HG03558 (cell line): Measurements from ENCODE around the gene PRDM16.

ENCODE experiments used
- ATAC-seq: cut with Tn5 transposase; IDR thresholded peaks from one replicate; pipeline ENCODE4 v1.9.1; 2021; ENCODE audit warnings: moderate number of reproducible peaks; ENCODE audit not compliant: unreplicated experiment; ENCODE audit errors: extremely low read depth

The PRDM16 gene

DNA sequence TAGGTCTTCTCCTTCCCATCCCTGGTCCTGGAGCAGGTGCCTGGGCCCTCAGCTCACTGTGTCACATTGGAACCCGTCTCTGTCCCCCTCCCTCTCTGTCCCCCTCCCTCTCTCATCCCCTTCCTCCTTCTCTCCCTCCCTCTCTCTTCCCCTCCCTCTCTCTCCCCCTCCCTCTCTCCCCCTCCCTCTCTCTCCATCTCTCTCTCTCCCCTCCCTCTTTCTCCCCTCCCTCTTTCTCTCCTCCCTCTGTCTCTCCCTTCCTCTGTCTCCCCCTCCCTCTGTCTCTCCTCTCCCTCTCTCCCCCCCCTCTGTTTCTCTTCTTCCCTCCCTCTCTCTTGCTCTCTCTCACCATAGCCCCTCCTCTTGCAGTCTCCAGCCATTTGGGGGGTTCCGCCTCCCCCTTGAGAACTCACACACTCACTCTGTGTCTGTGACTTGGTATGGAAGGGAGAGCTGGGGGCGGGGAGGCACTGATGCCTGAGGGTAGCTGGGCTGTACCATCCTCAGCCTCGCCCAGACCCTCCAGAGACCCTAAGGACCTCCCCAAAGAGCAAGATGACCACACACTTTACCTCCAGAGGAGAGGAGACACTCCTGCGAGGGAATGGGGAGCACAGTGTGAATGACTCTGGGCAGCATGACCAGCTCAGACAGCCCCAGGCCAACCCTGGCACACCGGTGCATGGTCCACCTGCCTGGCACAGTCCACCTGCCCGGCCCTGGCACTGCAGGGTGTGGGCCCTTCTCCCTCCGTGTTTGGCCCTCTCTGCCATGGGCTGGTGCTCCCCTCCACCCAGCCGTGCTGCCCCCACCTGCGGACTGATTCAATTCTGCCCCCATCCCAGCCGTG is 282.7 kb downstream of the PRDM16 start:
- no peak for ATAC-seq

DNA sequence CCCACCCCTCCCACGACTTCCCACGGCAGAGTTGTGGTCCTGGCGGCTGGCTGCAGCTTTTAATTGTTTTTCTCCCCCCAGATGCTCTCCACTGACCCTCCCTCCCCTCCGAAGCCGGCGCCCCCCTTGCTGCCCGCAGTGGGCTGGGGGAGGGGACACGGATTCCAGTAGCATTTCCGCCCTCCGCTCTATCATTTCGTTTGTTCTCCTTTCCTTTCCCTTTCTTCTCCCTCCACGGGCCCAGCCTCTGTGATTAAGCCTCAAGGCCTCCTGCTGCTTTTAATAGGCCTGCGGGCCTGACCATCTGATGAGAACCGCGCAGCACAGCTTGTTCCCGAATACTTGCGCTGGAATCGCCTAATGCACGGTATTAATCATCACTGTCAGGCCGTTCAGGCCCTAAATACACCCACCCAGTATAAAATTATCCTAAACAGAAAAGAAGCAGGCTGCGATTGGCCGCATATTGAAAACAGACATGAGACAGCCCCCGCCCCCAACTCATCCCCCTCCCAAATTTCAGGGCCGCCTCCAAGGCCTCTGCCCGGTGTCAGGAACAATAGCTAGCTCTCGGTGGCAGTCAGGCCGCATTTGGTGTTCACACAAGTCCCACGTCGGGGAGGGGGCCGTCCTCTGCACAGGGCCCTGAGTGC is 283.4 kb downstream of the PRDM16 start:
- no peak for ATAC-seq

DNA sequence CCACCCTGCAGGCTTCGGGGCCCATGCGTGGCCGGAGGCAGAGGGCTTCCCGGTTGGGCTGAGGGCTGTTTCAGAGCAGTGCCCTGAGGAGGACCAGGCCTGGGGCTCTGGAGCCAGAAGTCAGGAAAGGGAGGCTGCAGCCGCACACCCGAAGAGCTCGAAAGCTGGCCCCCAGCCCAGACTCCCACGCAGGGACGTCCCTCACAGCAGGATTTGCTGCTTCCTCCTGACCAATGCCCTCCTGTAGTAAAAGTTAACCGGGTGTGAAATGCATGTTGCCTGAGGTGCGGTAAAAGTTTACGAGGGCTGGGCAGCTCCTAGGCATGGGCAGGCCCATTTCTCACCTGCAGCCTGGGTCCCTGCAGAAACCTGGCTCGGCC is 283.9 kb downstream of the PRDM16 start:
- ATAC-seq: no peak

DNA sequence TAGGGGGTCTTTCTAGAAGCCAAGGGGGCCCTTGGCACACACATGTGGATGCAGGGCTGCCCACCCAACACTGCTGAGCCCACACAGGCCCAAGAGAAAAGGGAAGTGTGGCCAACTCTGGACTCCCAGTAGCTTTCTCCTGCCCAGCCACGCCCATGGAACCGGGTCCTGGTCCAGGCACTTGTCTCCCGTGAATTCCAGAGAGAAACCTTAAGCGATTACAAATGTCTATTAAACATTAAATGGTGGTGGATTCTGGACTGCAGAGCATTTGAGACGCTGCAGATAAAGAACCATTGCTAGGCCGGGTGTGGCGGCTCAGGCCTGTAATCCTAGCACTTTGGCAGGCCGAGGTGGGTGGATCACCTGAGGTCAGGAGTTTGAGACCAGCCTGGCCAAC is 284.9 kb downstream of the PRDM16 start:
- no peak for ATAC-seq

DNA sequence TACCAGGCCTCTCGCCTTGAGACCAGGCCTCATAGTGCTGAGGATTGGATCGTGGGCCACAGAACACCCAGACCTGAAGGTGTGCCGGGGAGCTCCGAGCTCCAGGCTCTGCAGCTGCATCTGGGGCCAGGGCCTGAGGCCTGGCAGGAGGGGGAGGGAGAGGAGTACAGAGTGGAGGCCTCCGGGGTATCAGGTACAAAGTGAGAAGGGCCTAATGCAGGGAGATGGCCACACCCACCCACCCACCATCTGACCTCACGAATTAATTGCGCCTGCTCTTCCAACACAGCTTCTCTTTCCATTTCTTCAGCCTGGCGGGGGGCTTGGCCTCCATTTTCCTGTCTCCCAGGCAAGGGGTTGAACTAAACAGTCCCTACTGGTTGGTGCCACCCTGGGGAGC is 286.1 kb downstream of the PRDM16 start:
- ATAC-seq: no peak

DNA sequence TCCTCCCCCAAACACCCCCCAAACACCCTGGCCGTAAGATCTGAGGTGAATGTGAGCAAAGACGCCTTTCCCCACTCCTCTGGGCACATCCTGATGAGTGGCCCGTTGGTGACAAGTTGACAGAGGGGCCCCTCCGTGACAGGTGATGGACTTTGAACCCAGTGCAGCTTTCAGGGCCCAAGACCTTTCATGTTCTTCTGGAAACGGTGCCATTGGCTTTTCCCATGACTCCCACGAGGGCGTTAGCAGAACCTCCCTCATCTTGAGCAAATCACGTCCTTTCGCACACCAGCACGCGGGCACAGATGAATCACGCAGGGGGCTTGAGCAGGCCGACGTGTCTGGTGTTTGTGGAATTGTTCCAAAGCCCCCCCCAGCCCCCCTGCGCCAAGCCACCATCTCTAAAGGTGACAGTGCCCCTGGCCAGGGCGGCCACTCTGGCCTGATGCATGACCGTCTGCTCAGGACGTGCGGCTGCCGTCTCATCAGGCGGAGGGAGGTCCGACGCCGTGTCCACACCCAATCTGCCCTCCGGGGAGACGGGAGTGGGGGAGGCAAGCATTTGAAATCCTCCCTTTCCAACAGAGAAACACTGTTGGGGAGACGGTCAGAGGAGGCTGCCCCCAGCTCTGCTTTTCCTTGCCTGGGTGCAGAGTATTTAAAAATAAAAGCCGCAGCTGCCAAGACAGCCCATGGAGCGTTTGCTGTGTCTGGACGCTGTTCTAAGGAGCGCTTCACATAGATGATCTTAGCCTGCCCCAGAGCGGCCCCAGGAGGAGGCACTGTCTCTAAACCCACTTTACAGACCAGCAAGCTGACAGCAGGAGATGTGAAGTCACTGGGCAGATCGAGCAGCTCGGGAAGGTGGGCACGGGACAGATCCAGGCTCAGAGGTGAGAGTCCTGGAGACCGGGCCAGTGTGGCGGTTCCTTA is 287.2 kb downstream of the PRDM16 start:
- ATAC-seq: no peak

DNA sequence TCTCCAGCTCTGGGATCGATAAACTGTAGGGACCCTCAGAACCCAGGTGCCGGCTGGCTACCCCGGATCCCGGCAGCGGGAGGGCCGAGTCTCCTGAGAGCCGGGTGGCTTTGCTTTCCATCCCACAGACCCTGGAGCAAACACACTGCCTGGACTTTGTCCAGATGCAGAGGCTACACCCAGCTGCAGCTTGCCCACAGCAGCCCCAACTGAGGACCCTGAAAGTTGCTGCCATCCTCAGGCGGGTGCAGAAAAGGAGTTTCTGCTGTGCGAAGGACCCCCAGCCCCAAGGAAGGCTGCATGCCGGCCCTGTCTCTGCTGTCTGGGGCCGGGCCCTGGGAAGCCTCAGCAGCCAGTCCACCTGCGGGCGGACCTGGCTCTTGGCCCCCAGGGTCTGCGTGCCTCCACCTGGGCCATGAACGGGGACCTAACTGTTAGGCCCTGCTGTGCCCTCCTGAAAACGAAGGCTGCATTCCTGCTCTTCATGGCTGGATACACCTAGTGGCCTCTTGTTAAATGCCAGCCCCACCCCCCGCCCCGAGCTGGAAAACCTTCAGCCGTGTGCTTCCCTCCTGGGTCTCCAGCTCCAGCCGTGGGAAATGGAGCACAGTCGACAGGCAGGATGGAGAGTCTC is 287.9 kb downstream of the PRDM16 start:
- no peak for ATAC-seq

DNA sequence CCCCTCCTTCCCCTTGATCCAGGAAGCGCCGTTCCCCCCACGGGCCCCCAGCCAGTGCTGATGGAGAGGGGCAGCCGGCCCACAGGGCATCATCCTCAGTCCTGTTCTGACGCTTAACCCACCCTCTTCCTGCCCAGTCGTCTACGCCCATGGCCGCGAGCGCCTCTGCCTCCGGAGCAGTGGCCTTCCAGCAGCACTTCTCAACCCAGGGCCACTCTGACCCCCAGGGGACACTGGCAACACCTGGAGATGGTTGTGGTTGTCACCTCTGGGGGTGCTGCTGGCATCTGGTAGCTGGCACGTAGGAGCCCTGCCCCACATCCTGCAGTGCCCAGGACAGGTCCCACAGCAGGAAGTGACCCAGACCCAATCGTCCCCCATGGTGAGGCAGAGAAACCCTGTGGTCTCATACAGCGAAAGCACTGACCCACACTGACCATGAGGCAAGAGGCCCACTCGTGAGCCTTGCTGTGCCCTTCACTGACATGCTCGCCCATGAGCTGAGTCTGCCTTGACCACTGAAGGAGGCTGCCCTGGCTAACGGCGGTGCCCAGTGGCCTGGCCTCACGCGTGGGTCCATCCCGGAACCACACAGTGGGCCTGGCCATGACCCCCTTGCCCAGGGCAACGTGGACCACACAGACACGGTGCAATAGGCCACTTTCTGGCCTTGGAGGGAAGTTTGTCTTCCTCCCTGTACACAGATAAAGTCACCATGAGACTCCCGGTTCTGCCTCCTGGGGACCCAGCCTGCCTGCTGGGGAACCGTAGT is 288.7 kb downstream of the PRDM16 start:
- ATAC-seq: no peak

DNA sequence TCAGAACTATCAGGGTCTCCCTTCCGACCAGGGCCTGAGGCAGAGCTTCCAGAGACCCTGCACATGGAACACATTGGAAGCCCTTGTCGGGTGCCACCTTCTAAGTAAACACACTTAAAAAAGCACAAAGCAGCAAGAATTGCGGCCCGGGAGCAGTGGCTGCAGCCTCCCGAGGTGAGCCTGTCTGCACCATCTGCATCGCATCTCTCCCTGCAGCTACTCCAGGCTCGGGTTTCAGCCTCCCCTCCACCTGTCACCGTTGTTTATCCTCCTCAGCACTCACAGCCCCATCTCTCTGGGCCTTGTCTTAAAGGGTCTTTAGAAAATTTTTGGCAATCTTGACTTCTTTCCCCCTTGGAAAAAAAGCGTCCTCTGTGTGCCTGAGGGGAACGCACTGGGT is 290.3 kb downstream of the PRDM16 start:
- ATAC-seq: no peak

DNA sequence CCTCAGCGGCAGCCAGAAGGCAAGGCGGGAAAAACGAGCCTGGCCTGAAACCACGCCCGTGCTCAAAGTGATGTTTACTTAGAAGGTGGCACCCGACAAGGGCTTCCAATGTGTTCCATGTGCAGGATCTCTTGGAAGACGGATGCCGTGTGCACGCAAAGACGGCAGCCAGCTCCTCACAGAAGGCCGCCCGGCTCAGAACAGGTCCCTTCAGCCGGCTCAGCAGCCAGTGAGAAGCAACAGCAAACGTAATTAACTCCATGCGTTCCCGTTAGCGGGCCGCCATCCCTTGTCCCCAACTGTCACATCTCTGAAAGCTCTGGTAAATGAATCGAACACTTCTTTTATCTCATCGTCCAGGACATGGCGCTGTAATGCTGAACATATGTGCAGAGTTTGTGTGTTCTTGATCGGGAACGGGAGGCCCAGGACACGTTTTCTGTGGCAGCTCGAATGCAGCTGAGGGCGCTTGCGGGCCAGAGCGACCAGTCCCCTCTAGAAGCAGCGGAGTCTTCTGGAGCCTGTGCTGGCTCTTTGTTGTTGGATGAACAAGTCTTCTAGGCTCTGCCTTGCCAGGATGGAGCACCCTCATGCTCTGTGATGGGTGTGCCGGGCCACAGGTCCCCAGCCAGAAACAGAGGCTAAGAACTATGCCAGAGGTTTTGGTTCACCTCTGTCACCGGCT is 290.9 kb downstream of the PRDM16 start:
- ATAC-seq: no peak

DNA sequence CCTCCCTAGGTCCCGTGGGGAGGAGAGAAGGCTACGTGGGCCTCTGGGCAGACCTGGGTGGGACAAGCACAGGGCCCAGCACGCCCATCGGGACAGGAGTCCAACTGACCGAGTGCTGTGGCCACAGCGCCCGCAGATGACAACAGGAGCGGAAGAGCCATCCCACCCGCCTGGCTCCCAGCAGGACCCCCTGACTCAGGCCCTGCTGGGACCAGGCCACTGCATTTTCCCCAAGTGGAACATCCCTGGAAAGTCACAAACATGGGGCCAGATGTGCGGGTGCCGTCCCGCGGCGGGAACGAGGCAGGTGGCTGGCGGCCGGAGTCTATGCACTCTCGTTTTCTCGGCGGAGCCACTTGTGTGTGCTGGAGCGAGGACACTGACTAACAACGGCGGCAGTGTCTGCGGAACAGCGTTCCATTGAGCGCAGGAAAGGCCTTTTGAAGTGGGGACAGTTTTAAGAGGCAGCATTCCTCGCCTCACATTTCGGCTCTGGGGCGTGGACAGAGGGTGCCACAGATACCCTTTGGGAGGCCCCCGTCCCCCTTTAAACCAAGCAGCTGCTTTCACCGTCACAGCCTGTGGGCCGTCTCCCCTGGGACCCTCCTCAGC is 291.7 kb downstream of the PRDM16 start:
- ATAC-seq: no peak

DNA sequence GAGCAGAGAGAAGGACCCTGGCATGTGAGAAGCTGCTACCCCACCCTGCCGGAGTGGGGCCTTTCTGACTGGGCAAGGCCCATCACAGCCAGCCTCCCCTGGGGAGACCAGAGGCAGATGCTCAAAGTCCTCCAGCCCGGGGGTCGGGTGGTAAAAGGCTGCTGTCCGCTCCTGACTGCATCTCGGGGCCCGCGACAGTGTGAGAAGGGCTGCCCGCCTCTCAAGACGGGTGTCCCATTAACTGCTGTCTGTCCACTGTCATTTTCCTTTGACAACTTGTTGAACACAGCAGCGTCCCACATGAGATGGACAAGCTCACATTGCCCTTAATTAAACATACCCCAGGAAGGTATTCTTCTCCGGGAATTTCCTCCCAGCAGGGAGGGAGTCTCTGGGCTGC is 294.0 kb downstream of the PRDM16 start:
- no peak for ATAC-seq

DNA sequence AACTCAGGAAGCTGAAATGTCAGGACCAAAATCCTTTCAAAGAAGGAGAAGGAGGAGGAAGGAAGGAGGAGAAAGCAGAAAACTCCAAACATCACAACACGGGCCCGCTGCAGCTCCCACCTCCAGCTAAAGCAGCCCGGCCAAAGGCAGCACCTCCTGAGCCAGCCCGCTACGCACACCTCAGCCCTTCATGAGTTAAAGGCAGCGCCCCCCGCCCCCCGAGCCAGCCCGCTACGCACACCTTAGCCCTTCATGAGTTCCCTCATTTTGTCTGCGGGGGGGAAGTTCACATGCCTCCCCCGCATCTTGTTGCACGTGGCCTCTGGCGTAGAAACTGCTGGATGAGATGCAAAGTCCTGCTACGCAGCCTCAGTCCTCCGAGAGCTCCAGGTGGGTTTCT is 294.8 kb downstream of the PRDM16 start:
- ATAC-seq: no peak

DNA sequence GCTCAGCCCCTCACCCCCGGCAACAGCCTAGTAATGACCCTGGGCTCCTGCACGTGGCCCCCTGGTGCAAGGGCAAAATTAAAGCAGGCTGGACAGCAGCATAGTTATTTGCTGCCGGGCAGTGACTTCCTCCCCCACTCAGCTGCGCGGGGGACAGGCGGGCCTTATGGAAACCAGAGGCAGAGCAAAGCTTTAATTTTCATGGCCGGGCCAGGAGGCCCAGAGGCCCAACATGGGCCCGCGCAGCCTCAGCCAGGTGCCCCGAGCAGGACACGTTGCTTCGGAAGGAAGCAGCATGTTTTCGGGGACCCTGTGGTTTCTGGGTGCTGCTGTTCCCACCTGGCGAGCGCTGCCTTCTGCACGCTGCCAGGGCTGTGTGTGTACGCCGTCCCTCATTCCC is 295.5 kb downstream of the PRDM16 start:
- no peak for ATAC-seq

DNA sequence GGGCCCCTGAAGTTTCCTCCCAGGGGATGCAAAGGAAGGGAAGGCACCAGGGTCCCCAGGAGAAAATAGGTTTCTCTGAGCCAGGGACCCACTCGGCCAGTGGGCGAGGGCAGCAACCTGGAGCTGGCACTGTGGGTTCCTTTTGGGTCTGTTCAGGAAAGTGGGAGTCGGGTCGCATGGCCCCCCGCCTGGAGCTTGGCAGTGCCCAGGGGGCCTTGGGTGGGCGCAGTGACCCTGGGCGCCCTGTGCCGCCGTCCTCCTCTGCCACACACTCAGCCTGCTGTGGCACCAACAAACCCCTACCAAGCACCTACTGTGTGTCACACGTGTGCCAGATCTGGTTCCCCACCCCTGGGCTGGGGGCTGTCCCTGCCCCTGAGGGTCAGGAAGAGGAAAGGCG is 296.0 kb downstream of the PRDM16 start:
- no peak for ATAC-seq

DNA sequence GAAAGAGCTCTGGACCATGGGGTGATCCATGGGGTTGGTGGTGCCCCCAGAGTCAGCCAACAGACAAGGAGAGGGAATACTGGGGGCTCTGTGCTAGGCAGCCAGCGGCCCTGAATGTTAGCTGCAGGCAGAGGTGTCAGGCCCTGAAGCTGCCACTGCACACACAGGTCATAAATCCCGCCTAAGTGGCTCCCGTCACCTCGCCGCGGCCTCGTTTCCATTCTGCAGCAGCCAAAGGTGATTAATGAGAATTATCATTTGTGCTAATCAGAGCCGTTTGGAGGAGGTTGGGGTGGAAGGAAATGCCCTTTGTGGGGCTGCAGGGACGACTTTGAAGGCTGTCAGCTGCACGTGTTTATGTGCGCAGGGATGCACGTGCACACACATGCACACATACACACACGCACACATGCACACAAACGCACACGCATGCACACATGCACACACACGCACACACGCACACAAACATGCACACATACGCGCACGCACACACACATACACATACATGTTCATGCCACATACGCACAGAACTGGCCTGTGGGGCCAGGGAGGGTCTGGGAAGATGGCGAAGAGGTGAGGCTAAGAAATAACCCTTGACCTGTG is 296.6 kb downstream of the PRDM16 start:
- ATAC-seq: no peak

DNA sequence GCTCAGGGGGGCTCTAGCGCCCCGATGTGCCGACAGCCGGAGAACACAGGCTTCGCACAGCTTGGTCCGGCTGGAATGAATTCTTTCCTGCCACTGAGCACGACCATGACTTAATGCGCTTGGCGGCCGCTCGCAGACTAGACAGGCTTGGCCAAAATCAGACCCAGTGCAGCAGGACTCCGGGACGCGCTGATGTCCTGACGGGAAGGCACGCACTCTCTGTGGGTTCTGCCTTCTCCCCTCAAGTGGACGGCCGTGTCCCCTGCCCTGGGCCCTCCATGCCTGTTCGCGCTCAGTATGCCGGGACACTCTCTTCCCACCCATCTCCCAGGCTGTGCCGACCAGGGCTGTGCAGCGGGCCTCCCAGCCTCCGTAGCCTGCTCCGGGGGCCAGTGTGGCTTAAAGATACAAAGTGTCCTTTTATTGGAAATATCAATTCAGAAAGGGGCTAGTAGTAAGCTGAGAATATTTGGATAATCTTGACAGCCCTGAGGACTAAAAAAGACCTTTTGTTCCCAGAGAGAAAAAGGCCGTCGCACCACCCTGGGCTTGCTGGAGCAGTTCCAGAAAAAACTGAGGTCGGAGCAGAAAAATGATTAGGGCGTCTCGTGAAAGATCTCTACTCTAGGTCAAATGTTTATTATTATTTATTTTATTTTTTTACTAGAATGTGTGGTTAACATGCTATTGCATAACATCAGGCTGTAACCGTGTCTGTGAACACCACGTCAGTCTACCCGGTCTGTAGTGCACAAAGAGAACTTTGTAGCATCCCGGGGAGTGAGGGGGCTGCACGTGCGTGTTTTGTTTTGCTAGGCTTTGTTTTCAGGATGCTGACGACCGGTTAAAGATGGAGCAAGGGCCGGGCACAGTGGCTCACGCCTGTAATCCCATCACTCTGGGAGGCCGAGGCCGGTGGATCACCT is 297.4 kb downstream of the PRDM16 start:
- ATAC-seq: no peak
